ENCODE data around the gene PGAP6.
"Not testable (repeated sequence)": the region's sequence is repeated elsewhere in the genome, so short reads cannot be mapped to it uniquely, and the experiment has no call there.

GRCh38 chr16:341095-341973 is 40.4 kb downstream of the PGAP6 start:
- TF ChIP-seq CTCF, POLR2A (IDR thresholded peaks at IDR 0.05): not testable (repeated sequence)

Measured in breast epithelium (tissue), 3 donors.